Progenitor cell of endocrine pancreas (in vitro differentiated cells): ENCODE data around the gene HBM. TPM values are rescaled to one million over a fixed set of nuclear protein-coding genes. Genes with fewer than 3 reads are reported as not detected.

Experiments
- DNase-seq: peaks from one replicate; pipeline ENCODE4 v3.0.0; 2021; ENCODE audit warnings: low spot score; ENCODE audit not compliant: unreplicated experiment
- H3K27ac Mint-ChIP-seq: 2 replicates; pipeline ENCODE4 v1.8.0; 2021; ENCODE audit warnings: mild to moderate bottlenecking, moderate library complexity, mixed read lengths
- H3K27me3 Mint-ChIP-seq: 2 replicates; pipeline ENCODE4 v1.8.0; 2021; ENCODE audit warnings: mixed read lengths
- H3K36me3 Mint-ChIP-seq: 2 replicates; pipeline ENCODE4 v1.8.0; 2022; ENCODE audit warnings: mixed read lengths; ENCODE audit not compliant: insufficient read depth
- H3K4me1 Mint-ChIP-seq: 2 replicates; pipeline ENCODE4 v1.8.0; 2021; ENCODE audit warnings: low read depth, mixed read lengths
- H3K4me3 Mint-ChIP-seq: 2 replicates; pipeline ENCODE4 v1.8.0; 2021; ENCODE audit warnings: low read depth, mild to moderate bottlenecking, moderate library complexity, mixed read lengths
- H3K9me3 Mint-ChIP-seq: 2 replicates; pipeline ENCODE4 v1.8.0; 2021; ENCODE audit warnings: low read depth, mixed read lengths
- total RNA-seq: library from RNA; stranded (reverse); gene quantifications from 2 replicates; pipeline ENCODE4 v1.2.1, GENCODE V29; 2021
- TF ChIP-seq, protein P1 (sequence below): fragments of 200-600 bp; sonication (generic); IDR thresholded peaks from one replicate; pipeline ENCODE4 v1.5.0; 2021; ENCODE audit warnings: antibody characterized with exemption, mild to moderate bottlenecking; ENCODE audit not compliant: unreplicated experiment

HBM gene
- total RNA-seq, 1 donor from 2014 or later = not detected

DNA sequence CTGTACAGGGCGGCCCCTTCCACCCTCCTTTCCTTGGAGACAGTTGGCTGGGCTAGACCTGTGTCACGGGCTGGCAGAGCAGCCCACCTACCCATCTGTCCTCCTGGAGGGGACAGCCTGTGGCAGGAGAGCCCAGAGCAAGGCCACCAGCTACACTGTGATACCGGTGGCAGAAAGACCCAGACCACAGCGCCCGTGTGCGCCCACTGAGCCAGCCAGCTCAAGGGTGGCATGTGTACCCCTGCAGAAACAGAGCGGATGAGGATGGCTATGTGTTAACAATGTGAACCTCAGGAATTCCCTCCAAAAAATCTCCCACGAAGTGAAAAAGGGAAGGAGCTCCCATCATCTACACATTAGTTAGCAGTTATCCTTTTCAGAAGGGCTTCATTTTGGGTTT lies 21.6 kb downstream of the HBM start:
- no peak for DNase-seq
- H3K36me3 Mint-ChIP-seq = peaks cover 32% of the 10 kb centered on the region
- H3K27me3 Mint-ChIP-seq = no peaks in the 10 kb centered on the region

DNA sequence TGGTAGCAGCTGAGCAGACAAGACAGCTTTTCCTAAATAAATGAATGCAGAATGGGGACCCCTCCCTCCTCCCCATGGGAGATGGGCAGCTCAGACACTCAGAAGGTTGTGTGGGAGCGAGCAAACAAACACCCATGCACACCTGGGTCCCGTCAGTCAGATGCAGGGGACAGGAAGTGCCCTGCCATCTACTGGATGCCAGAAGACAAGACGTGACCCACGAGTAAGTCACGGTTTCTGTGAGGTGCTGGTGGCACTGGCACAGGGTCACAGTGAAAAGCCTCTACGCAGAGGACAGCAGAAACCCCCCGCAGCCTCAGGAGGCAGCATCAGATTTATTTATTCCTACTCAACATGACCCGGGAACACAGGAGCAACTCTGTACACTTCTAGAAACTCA lies 22.9 kb downstream of the HBM start:
- no peaks in the 10 kb centered on the region for H3K27me3 Mint-ChIP-seq
- no peaks in the 10 kb centered on the region for H3K9me3 Mint-ChIP-seq
- no peaks in the 10 kb centered on the region for H3K4me1 Mint-ChIP-seq
- no peak for DNase-seq
- H3K27ac Mint-ChIP-seq = no peak overlapping the region
- TF ChIP-seq, protein P1, sequence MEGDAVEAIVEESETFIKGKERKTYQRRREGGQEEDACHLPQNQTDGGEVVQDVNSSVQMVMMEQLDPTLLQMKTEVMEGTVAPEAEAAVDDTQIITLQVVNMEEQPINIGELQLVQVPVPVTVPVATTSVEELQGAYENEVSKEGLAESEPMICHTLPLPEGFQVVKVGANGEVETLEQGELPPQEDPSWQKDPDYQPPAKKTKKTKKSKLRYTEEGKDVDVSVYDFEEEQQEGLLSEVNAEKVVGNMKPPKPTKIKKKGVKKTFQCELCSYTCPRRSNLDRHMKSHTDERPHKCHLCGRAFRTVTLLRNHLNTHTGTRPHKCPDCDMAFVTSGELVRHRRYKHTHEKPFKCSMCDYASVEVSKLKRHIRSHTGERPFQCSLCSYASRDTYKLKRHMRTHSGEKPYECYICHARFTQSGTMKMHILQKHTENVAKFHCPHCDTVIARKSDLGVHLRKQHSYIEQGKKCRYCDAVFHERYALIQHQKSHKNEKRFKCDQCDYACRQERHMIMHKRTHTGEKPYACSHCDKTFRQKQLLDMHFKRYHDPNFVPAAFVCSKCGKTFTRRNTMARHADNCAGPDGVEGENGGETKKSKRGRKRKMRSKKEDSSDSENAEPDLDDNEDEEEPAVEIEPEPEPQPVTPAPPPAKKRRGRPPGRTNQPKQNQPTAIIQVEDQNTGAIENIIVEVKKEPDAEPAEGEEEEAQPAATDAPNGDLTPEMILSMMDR = peak; percentile 23
- no peak overlapping the region for H3K4me3 Mint-ChIP-seq
- H3K36me3 Mint-ChIP-seq = peaks cover 34% of the 10 kb centered on the region

More for the DNA sequence above, 21.6 kb downstream of the HBM start:
- TF ChIP-seq, protein P1 = no peak
- H3K4me1 Mint-ChIP-seq = no peaks in the 10 kb centered on the region
- no peak overlapping the region for H3K4me3 Mint-ChIP-seq
- H3K9me3 Mint-ChIP-seq = no peaks in the 10 kb centered on the region
- H3K27ac Mint-ChIP-seq = no peak overlapping the region

GRCh38 chr16:189604-190186 lies 23.9 kb downstream of the HBM start:
- DNase-seq = no peak
- peak overlapping the region; percentile 49 for H3K27ac Mint-ChIP-seq
- H3K9me3 Mint-ChIP-seq = no peaks in the 10 kb centered on the region
- H3K4me3 Mint-ChIP-seq = no peak overlapping the region
- no peaks in the 10 kb centered on the region for H3K4me1 Mint-ChIP-seq
- H3K27me3 Mint-ChIP-seq = no peaks in the 10 kb centered on the region
- peaks cover 36% of the 10 kb centered on the region for H3K36me3 Mint-ChIP-seq
- TF ChIP-seq, protein P1 = no peak

DNA sequence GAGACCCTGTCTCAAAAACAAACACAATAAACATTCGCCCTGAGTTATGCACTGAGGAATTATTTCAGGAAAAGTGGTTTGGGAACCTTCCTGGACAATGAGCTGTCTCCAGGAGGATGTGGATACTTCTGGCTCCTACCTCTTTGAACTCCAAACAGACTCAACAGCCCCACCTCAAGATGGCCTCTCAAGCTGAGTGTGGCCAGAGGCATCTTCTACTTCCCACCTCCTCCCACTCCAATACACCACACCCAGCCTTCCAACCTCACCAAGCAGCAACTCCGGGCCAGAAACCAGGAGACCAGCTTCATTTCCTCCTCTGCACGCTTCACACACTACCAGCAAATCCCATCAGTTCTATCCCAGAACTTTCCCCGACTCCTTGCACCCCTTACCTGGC lies 26.1 kb downstream of the HBM start:
- Mint-ChIP-seq H3K9me3 (no peaks in the 10 kb centered on the region), H3K36me3 (peaks cover 35% of the 10 kb centered on the region), H3K27ac (peak overlapping the region; percentile 71), H3K4me1 (no peaks in the 10 kb centered on the region), H3K4me3 (no peak overlapping the region), H3K27me3 (no peaks in the 10 kb centered on the region)
- DNase-seq = no peak
- TF ChIP-seq, protein P1 = no peak

DNA sequence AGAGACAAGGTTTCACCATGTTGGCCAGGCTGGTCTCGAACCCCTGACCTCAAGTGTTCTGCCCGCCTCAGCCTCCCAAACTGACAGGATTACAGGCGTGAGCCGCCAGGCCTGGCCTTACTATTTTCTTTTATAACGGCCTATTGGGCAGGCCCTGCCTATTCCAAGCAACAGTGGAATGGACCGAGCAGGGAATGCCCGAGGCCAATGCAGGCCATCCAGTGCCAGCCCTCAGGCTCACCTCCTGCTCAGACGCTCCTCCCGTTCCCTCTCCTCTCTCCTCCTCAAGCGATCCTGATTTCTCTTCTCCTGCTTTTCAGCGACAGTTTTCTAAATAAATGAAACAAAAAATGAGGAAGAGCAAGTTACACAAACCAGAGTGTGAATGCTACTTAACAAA lies 26.9 kb downstream of the HBM start:
- H3K36me3 Mint-ChIP-seq = peaks cover 36% of the 10 kb centered on the region
- TF ChIP-seq, protein P1 = no peak
- H3K4me3 Mint-ChIP-seq = no peak overlapping the region
- H3K27ac Mint-ChIP-seq = peak overlapping the region; percentile 77
- no peaks in the 10 kb centered on the region for H3K4me1 Mint-ChIP-seq
- no peaks in the 10 kb centered on the region for H3K9me3 Mint-ChIP-seq
- no peaks in the 10 kb centered on the region for H3K27me3 Mint-ChIP-seq
- no peak for DNase-seq
